HEK293 (cell line): ENCODE measurements around the gene IRF2BPL.
A peak's percentile ranks its signal among the peaks of the same experiment; 100 is the strongest.

ENCODE experiments used
- CTCF ChIA-PET: fragments of 350-600 bp; formaldehyde crosslinking; extraction: SDS; loops from one replicate; lab custom pipeline; 2021; ENCODE audit warnings: antibody characterized with exemption; lab: Yijun Ruan, JAX
- POLR2A ChIA-PET: fragments of 300-600 bp; formaldehyde crosslinking; extraction: SDS; loops from one replicate; lab custom pipeline; 2020; ENCODE audit warnings: antibody characterized with exemption, inconsistent platforms; lab: Yijun Ruan, JAX
- H3K27ac ChIP-seq: fragments of 200-500 bp; sonication (Bioruptor generic); 2 replicates; pipeline ENCODE4 v1.5.1; 2014; ENCODE audit warnings: low read depth, low read length, control low read depth, inconsistent platforms; ENCODE audit errors: extremely low read depth
- H3K36me3 ChIP-seq, 2 experiments: fragments of 200-500 bp in 1 of 2; sonication (Bioruptor generic) in 1 of 2; 1 replicate in 1 of 2; 2 replicates in 1 of 2; pipeline ENCODE4 v1.5.1; 2014 to 2017; ENCODE audit warnings: inconsistent platforms in 2 of 2, low read length in 2 of 2; ENCODE audit not compliant: control insufficient read depth in 2 of 2, insufficient read depth in 1 of 2
- H3K4me1 ChIP-seq: fragments of 200-500 bp; sonication (Bioruptor generic); 2 replicates; pipeline ENCODE4 v1.5.1; 2014; ENCODE audit warnings: mild to moderate bottlenecking, low read length, inconsistent platforms; ENCODE audit not compliant: control insufficient read depth, insufficient read depth
- H3K4me3 ChIP-seq: 2 replicates; pipeline ENCODE4 v1.5.1; 2011; ENCODE audit warnings: low read depth, mild to moderate bottlenecking, control low read depth, low read length, moderate library complexity
- H3K9me3 ChIP-seq: fragments of 200-500 bp; sonication (Bioruptor generic); 2 replicates; pipeline ENCODE4 v1.5.1; 2014; ENCODE audit warnings: low read depth, low read length, inconsistent platforms; ENCODE audit not compliant: control insufficient read depth, insufficient read depth
- GFI1B ChIP-seq: fragments of 450-650 bp; formaldehyde crosslinking; IDR thresholded peaks from 2 replicates; pipeline ENCODE4 v1.5.1; 2016; ENCODE audit warnings: missing biosample characterization, missing genetic modification characterization
- IKZF3 ChIP-seq: fragments of 450-650 bp; IDR thresholded peaks from 2 replicates; pipeline ENCODE4 v1.5.0; 2018; ENCODE audit warnings: missing biosample characterization, mild to moderate bottlenecking, missing genetic modification characterization, moderate library complexity
- KLF10 ChIP-seq: fragments of 450-650 bp; IDR thresholded peaks from 2 replicates; pipeline ENCODE4 v1.5.1; 2018; ENCODE audit warnings: missing biosample characterization, mild to moderate bottlenecking, missing genetic modification characterization
- KLF9 ChIP-seq: fragments of 450-650 bp; formaldehyde crosslinking; IDR thresholded peaks from 2 replicates; pipeline ENCODE4 v1.5.1; 2016; ENCODE audit warnings: missing biosample characterization, missing genetic modification characterization, low read depth
- MEIS1 ChIP-seq: sonication (generic); formaldehyde crosslinking; IDR thresholded peaks from 2 replicates; pipeline ENCODE4 v1.8.1; 2022; ENCODE audit warnings: missing genetic modification reagents, mild to moderate bottlenecking, borderline replicate concordance
- MZF1 ChIP-seq: fragments of 450-650 bp; formaldehyde crosslinking; IDR thresholded peaks from 2 replicates; pipeline ENCODE4 v1.5.1; 2017; ENCODE audit warnings: missing biosample characterization, missing genetic modification characterization, borderline replicate concordance
- OVOL3 ChIP-seq: fragments of 450-650 bp; formaldehyde crosslinking; IDR thresholded peaks from 2 replicates; pipeline ENCODE4 v1.5.1; 2016; ENCODE audit warnings: missing biosample characterization, missing genetic modification characterization
- PRDM1 ChIP-seq: fragments of 450-650 bp; formaldehyde crosslinking; IDR thresholded peaks from 2 replicates; pipeline ENCODE4; 2016; ENCODE audit warnings: missing biosample characterization, missing genetic modification characterization
- RBAK ChIP-seq: fragments of 450-650 bp; formaldehyde crosslinking; IDR thresholded peaks from 2 replicates; pipeline ENCODE4 v1.5.1; 2016; ENCODE audit warnings: missing biosample characterization, missing genetic modification characterization
- SP7 ChIP-seq: fragments of 450-650 bp; formaldehyde crosslinking; IDR thresholded peaks from 2 replicates; pipeline ENCODE4 v1.5.1; 2016; ENCODE audit warnings: missing biosample characterization, missing genetic modification characterization
- ZEB2 ChIP-seq: fragments of 450-650 bp; formaldehyde crosslinking; IDR thresholded peaks from 2 replicates; pipeline ENCODE4 v1.5.1; 2016; ENCODE audit warnings: missing biosample characterization, missing genetic modification characterization
- ZIC2 ChIP-seq: fragments of 450-650 bp; formaldehyde crosslinking; IDR thresholded peaks from 2 replicates; pipeline ENCODE4 v1.5.1; 2016; ENCODE audit warnings: missing biosample characterization, missing genetic modification characterization
- ZNF133 ChIP-seq: fragments of 450-650 bp; formaldehyde crosslinking; IDR thresholded peaks from 2 replicates; pipeline ENCODE4 v1.5.1; 2016; ENCODE audit warnings: missing biosample characterization, missing genetic modification characterization
- ZNF211 ChIP-seq: fragments of 450-650 bp; formaldehyde crosslinking; IDR thresholded peaks from 2 replicates; pipeline ENCODE4 v1.5.1; 2016; ENCODE audit warnings: low read depth, missing biosample characterization, missing genetic modification characterization
- ZNF248 ChIP-seq: fragments of 450-650 bp; formaldehyde crosslinking; IDR thresholded peaks from 2 replicates; pipeline ENCODE4 v1.5.1; 2017; ENCODE audit warnings: missing biosample characterization, missing genetic modification characterization
- ZNF266 ChIP-seq: fragments of 450-650 bp; formaldehyde crosslinking; IDR thresholded peaks from 2 replicates; pipeline ENCODE4 v1.5.1; 2016; ENCODE audit warnings: missing biosample characterization, missing genetic modification characterization, low read depth
- ZNF426 ChIP-seq: fragments of 450-650 bp; formaldehyde crosslinking; IDR thresholded peaks from 2 replicates; pipeline ENCODE4 v1.5.1; 2017; ENCODE audit warnings: missing biosample characterization, missing genetic modification characterization, mild to moderate bottlenecking, inconsistent platforms, moderate library complexity
- ZNF600 ChIP-seq: fragments of 450-650 bp; formaldehyde crosslinking; IDR thresholded peaks from 2 replicates; pipeline ENCODE4 v1.5.1; 2016; ENCODE audit warnings: missing biosample characterization, missing genetic modification characterization
- TF ChIP-seq, protein P1 (sequence below): fragments of 450-650 bp; IDR thresholded peaks from 2 replicates; pipeline ENCODE4 v1.5.1; 2018; ENCODE audit warnings: missing biosample characterization, mild to moderate bottlenecking, missing genetic modification characterization
- TF ChIP-seq, protein P2 (sequence below): fragments of 450-650 bp; formaldehyde crosslinking; IDR thresholded peaks from 2 replicates; pipeline ENCODE4 v1.5.1; 2016; ENCODE audit warnings: missing biosample characterization, missing genetic modification characterization, borderline replicate concordance
- TF ChIP-seq, protein P3 (sequence below): fragments of 450-650 bp; formaldehyde crosslinking; IDR thresholded peaks from 2 replicates; pipeline ENCODE4 v1.5.0; 2017; ENCODE audit warnings: missing biosample characterization, missing genetic modification characterization, borderline replicate concordance
- TF ChIP-seq, protein P4 (sequence below): fragments of 450-650 bp; formaldehyde crosslinking; IDR thresholded peaks from 2 replicates; pipeline ENCODE4 v1.5.1; 2016; ENCODE audit warnings: missing biosample characterization, missing genetic modification characterization
- TF ChIP-seq, protein P5 (sequence below): fragments of 450-650 bp; formaldehyde crosslinking; IDR thresholded peaks from 2 replicates; pipeline ENCODE4 v1.5.1; 2016; ENCODE audit warnings: missing biosample characterization, missing genetic modification characterization

Gene IRF2BPL

DNA sequence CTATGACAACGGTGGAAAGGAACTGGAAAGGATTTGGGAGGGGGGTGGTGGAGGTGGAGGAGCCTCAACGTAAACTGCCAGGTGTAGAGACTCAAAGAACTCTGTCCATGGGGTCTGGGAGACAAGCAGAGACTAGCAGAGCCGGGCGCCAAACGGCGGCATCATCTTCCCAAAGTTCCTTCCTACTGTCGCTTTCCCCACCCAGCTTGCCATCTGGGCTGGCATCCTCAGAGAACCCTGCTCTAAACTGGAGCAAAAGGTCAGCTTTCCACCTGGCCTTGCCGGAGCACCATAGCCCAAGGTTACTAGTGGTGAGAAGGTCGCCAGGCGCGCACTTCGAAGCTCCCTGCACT lies 4.0 kb upstream of the IRF2BPL start:
- Histone ChIP-seq H3K4me1 (peaks cover 44% of the 10 kb centered on the region), H3K4me3 (no peak overlapping the region), H3K27ac (peak overlapping the region; percentile 99), H3K9me3 (no peaks in the 10 kb centered on the region), H3K36me3 (no peaks in the 10 kb centered on the region)
- CTCF ChIA-PET = interaction anchor here (0.6 to 1.5 kb wide), 6 partner anchors 21 to 157 kb away, joined by 3 to 4 read pairs (median 4); no protein-coding TSS in a partner anchor
- POLR2A ChIA-PET = interaction anchor here (0.8 to 2.2 kb wide), 2 partner anchors 8 to 281 kb away, joined by 4 to 6 read pairs; no protein-coding TSS in a partner anchor
- TF ChIP-seq PRDM1 (tag by site-specific recombination) = no peak
- TF ChIP-seq ZNF426 (tag by site-specific recombination) = no peak
- no peak for TF ChIP-seq RBAK (tag by site-specific recombination)
- TF ChIP-seq ZNF266 (tag by site-specific recombination) = no peak

DNA sequence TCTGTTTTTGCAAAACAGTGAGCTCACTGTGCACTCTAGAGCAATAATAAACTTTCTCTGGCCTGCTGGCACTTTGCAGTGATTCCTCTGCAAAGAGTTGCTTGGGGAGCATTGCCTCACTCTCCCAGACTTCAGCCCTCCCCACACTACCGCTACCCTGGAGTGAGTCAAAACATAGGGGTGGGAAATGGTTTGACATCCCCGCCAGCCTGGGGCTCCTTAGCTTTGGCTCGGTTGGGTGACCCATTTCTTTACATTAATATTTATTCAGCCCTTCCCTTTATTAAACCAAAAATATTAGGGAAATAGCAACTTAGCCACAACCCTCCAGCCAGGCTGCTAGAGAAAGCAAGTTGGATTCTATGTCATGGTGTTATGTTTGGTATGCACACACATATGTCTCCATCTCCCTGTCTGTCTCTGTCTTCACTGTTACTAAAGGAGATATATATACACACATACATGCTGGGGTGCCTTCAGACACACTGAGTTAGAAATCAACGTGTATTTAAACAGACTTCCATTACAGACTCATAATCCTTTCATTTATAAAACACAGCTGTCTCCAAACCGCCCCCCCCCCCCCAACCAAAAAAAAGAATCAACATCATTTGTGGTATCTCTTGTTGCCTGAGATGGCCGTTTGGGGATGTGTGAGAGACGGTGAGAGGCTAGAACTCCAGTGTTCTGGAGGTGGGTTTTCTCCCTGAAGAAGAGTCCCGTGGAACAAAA lies 3.4 kb upstream of the IRF2BPL start:
- H3K4me3 ChIP-seq = no peak overlapping the region
- POLR2A ChIA-PET = interaction anchor here (0.8 to 2.2 kb wide), 2 partner anchors 9 to 281 kb away, joined by 4 to 6 read pairs; no protein-coding TSS in a partner anchor
- TF ChIP-seq KLF10 (no peak), ZEB2 (tag by site-specific recombination) (no peak), IKZF3 (0 out of 2 replicates have a peak, but pooled peaks have one; percentile 37), ZIC2 (tag by site-specific recombination) (peak; percentile 67), ZNF600 (tag by site-specific recombination) (peak; percentile 17; the same call in 1 of the 2 replicates), ZNF133 (tag by site-specific recombination) (no peak), OVOL3 (tag by site-specific recombination) (no peak), SP7 (tag by site-specific recombination) (0 out of 2 replicates have a peak, but pooled peaks have one; percentile 24), ZNF248 (tag by site-specific recombination) (no peak), KLF9 (tag by site-specific recombination) (no peak), MZF1 (tag by site-specific recombination) (no peak), ZNF211 (tag by site-specific recombination) (no peak), GFI1B (peak; percentile 88), MEIS1 (CRISPR knock-in tag) (no peak)
- TF ChIP-seq, protein P1, sequence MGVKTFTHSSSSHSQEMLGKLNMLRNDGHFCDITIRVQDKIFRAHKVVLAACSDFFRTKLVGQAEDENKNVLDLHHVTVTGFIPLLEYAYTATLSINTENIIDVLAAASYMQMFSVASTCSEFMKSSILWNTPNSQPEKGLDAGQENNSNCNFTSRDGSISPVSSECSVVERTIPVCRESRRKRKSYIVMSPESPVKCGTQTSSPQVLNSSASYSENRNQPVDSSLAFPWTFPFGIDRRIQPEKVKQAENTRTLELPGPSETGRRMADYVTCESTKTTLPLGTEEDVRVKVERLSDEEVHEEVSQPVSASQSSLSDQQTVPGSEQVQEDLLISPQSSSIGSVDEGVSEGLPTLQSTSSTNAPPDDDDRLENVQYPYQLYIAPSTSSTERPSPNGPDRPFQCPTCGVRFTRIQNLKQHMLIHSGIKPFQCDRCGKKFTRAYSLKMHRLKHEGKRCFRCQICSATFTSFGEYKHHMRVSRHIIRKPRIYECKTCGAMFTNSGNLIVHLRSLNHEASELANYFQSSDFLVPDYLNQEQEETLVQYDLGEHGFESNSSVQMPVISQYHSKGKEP (tag by site-specific recombination) = peak; percentile 28; the same call in 1 of the 2 replicates
- TF ChIP-seq, protein P2, sequence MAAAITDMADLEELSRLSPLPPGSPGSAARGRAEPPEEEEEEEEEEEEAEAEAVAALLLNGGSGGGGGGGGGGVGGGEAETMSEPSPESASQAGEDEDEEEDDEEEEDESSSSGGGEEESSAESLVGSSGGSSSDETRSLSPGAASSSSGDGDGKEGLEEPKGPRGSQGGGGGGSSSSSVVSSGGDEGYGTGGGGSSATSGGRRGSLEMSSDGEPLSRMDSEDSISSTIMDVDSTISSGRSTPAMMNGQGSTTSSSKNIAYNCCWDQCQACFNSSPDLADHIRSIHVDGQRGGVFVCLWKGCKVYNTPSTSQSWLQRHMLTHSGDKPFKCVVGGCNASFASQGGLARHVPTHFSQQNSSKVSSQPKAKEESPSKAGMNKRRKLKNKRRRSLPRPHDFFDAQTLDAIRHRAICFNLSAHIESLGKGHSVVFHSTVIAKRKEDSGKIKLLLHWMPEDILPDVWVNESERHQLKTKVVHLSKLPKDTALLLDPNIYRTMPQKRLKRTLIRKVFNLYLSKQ (tag by site-specific recombination) = no peak
- TF ChIP-seq, protein P3, sequence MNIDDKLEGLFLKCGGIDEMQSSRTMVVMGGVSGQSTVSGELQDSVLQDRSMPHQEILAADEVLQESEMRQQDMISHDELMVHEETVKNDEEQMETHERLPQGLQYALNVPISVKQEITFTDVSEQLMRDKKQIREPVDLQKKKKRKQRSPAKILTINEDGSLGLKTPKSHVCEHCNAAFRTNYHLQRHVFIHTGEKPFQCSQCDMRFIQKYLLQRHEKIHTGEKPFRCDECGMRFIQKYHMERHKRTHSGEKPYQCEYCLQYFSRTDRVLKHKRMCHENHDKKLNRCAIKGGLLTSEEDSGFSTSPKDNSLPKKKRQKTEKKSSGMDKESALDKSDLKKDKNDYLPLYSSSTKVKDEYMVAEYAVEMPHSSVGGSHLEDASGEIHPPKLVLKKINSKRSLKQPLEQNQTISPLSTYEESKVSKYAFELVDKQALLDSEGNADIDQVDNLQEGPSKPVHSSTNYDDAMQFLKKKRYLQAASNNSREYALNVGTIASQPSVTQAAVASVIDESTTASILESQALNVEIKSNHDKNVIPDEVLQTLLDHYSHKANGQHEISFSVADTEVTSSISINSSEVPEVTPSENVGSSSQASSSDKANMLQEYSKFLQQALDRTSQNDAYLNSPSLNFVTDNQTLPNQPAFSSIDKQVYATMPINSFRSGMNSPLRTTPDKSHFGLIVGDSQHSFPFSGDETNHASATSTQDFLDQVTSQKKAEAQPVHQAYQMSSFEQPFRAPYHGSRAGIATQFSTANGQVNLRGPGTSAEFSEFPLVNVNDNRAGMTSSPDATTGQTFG (tag by site-specific recombination) = no peak
- TF ChIP-seq, protein P4, sequence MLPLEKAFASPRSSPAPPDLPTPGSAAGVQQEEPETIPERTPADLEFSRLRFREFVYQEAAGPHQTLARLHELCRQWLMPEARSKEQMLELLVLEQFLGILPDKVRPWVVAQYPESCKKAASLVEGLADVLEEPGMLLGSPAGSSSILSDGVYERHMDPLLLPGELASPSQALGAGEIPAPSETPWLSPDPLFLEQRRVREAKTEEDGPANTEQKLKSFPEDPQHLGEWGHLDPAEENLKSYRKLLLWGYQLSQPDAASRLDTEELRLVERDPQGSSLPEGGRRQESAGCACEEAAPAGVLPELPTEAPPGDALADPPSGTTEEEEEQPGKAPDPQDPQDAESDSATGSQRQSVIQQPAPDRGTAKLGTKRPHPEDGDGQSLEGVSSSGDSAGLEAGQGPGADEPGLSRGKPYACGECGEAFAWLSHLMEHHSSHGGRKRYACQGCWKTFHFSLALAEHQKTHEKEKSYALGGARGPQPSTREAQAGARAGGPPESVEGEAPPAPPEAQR = no peak
- TF ChIP-seq, protein P5, sequence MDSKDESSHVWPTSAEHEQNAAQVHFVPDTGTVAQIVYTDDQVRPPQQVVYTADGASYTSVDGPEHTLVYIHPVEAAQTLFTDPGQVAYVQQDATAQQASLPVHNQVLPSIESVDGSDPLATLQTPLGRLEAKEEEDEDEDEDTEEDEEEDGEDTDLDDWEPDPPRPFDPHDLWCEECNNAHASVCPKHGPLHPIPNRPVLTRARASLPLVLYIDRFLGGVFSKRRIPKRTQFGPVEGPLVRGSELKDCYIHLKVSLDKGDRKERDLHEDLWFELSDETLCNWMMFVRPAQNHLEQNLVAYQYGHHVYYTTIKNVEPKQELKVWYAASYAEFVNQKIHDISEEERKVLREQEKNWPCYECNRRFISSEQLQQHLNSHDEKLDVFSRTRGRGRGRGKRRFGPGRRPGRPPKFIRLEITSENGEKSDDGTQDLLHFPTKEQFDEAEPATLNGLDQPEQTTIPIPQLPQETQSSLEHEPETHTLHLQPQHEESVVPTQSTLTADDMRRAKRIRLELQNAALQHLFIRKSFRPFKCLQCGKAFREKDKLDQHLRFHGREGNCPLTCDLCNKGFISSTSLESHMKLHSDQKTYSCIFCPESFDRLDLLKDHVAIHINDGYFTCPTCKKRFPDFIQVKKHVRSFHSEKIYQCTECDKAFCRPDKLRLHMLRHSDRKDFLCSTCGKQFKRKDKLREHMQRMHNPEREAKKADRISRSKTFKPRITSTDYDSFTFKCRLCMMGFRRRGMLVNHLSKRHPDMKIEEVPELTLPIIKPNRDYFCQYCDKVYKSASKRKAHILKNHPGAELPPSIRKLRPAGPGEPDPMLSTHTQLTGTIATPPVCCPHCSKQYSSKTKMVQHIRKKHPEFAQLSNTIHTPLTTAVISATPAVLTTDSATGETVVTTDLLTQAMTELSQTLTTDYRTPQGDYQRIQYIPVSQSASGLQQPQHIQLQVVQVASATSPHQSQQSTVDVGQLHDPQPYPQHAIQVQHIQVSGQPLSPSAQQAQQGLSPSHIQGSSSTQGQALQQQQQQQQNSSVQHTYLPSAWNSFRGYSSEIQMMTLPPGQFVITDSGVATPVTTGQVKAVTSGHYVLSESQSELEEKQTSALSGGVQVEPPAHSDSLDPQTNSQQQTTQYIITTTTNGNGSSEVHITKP (tag by site-specific recombination) = peak; percentile 49

More for the DNA sequence above, 3.4 kb upstream of the IRF2BPL start:
- no peaks in the 10 kb centered on the region for H3K36me3 ChIP-seq
- H3K9me3 ChIP-seq = no peaks in the 10 kb centered on the region
- H3K27ac ChIP-seq = peak overlapping the region; percentile 99
- CTCF ChIA-PET = interaction anchor here (0.6 to 1.2 kb wide), 6 partner anchors 21 to 156 kb away, joined by 3 to 4 read pairs (median 4); no protein-coding TSS in a partner anchor
- peaks cover 38% of the 10 kb centered on the region for H3K4me1 ChIP-seq
